Measurements from ENCODE around the gene LEP. TPM values are rescaled to one million over a fixed set of nuclear protein-coding genes. Genes with fewer than 3 reads are reported as not detected.

LEP gene
- polyA plus RNA-seq, 1 experiment = 0.05 TPM

GRCh38 chr7:128226132-128226980, 14.7 kb upstream of the LEP start:
- CTCF ChIA-PET = no interaction called here
- POLR2A ChIA-PET = no interaction called here
- H3K4me3 ChIP-seq (ENCODE audit: low read depth, low read length) = no peak overlapping the region
- H3K36me3 ChIP-seq (ENCODE audit: control insufficient read depth, insufficient read depth, low read length) = no peaks in the 10 kb centered on the region
- no peak for DNase-seq (ENCODE audit: low read depth)
- no peaks in the 10 kb centered on the region for H3K27me3 ChIP-seq (ENCODE audit: control insufficient read depth, insufficient read depth, low read length)
- TF ChIP-seq, protein P1, sequence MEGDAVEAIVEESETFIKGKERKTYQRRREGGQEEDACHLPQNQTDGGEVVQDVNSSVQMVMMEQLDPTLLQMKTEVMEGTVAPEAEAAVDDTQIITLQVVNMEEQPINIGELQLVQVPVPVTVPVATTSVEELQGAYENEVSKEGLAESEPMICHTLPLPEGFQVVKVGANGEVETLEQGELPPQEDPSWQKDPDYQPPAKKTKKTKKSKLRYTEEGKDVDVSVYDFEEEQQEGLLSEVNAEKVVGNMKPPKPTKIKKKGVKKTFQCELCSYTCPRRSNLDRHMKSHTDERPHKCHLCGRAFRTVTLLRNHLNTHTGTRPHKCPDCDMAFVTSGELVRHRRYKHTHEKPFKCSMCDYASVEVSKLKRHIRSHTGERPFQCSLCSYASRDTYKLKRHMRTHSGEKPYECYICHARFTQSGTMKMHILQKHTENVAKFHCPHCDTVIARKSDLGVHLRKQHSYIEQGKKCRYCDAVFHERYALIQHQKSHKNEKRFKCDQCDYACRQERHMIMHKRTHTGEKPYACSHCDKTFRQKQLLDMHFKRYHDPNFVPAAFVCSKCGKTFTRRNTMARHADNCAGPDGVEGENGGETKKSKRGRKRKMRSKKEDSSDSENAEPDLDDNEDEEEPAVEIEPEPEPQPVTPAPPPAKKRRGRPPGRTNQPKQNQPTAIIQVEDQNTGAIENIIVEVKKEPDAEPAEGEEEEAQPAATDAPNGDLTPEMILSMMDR (IDR thresholded peaks at IDR 0.05; ENCODE audit: insufficient read depth, low read depth, low read length) = no peak

GRCh38 chr7:128227271-128227670, 13.8 kb upstream of the LEP start:
- TF ChIP-seq, protein P1 (IDR thresholded peaks at IDR 0.05; ENCODE audit: insufficient read depth, low read depth, low read length) = no peak

GRCh38 chr7:128231021-128231420, 10.1 kb upstream of the LEP start:
- CTCF ChIA-PET = no interaction called here
- POLR2A ChIA-PET = no interaction called here
- no peaks in the 10 kb centered on the region for H3K36me3 ChIP-seq (ENCODE audit: control insufficient read depth, insufficient read depth, low read length)
- no peaks in the 10 kb centered on the region for H3K27me3 ChIP-seq (ENCODE audit: control insufficient read depth, insufficient read depth, low read length)
- TF ChIP-seq, protein P1 (IDR thresholded peaks at IDR 0.05; ENCODE audit: insufficient read depth, low read depth, low read length) = no peak
- H3K4me3 ChIP-seq (ENCODE audit: low read depth, low read length) = no peak overlapping the region
- DNase-seq (ENCODE audit: low read depth) = no peak

More at GRCh38 chr7:128227271-128227670, 13.8 kb upstream of the LEP start:
- Histone ChIP-seq H3K27me3 (ENCODE audit: control insufficient read depth, insufficient read depth, low read length) (no peaks in the 10 kb centered on the region), H3K4me3 (ENCODE audit: low read depth, low read length) (no peak overlapping the region), H3K36me3 (ENCODE audit: control insufficient read depth, insufficient read depth, low read length) (no peaks in the 10 kb centered on the region)
- ChIA-PET CTCF (no interaction called here), POLR2A (no interaction called here)
- no peak for DNase-seq (ENCODE audit: low read depth)

DNA sequence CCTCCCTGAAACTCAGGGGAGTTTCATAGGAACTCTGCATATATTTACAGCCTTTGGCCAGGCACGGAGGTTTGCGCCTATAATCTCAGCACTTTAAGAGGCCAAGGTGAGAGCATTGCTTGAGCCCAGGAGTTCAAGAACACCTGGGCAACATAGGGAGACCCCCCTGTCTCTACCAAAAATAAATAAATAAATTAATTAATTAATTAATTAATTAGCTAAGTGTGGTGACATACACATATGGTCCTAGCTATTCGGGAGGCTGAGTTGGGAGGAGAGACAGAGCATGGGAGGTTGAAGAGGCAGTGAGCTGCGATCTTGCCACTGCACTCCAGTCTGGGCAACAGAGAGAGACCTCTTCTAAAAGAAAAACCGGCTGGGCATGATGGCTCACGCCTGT, 9.4 kb upstream of the LEP start:
- no peak for DNase-seq (ENCODE audit: low read depth)
- CTCF ChIA-PET = interaction anchor here (0.8 kb wide), 1 partner anchor 10 kb away, joined by 3 read pairs; the partner anchor contains the start of gene LEP
- POLR2A ChIA-PET = no interaction called here
- TF ChIP-seq, protein P1 (IDR thresholded peaks at IDR 0.05; ENCODE audit: insufficient read depth, low read depth, low read length) = no peak
- Histone ChIP-seq H3K27me3 (ENCODE audit: control insufficient read depth, insufficient read depth, low read length) (no peaks in the 10 kb centered on the region), H3K4me3 (ENCODE audit: low read depth, low read length) (no peak overlapping the region), H3K36me3 (ENCODE audit: control insufficient read depth, insufficient read depth, low read length) (no peaks in the 10 kb centered on the region)

GRCh38 chr7:128233471-128233870, 7.6 kb upstream of the LEP start:
- CTCF ChIA-PET = interaction anchor here (0.8 to 1.3 kb wide), 3 partner anchors 24 to 34 kb away, joined by 3 read pairs; no protein-coding TSS in a partner anchor
- POLR2A ChIA-PET = no interaction called here

More at GRCh38 chr7:128233471-128233870, 7.6 kb upstream of the LEP start:
- no peak overlapping the region for H3K4me3 ChIP-seq (ENCODE audit: low read depth, low read length)
- H3K27me3 ChIP-seq (ENCODE audit: control insufficient read depth, insufficient read depth, low read length) = no peaks in the 10 kb centered on the region
- TF ChIP-seq, protein P1 (IDR thresholded peaks at IDR 0.05; ENCODE audit: insufficient read depth, low read depth, low read length) = no peak
- DNase-seq (ENCODE audit: low read depth) = no peak
- no peaks in the 10 kb centered on the region for H3K36me3 ChIP-seq (ENCODE audit: control insufficient read depth, insufficient read depth, low read length)
